Stomach (tissue), 9 donors: Measurements from ENCODE around the gene BCL2. TPM values are rescaled to one million over a fixed set of nuclear protein-coding genes. Genes with fewer than 3 reads are reported as not detected.

Source experiments
- DNase-seq, 2 donors: peaks; one replicate each; pipeline versions ENCODE4 v3.0.0 to v3.0.0-alpha.2; 2013 to 2019
- H3K27ac ChIP-seq, 5 donors: fragments of 200-600 bp in 4 of 5; sonication (generic) in 4 of 5; one replicate each; pipeline ENCODE4 v1.5.1; 2013 to 2019; ENCODE audit warnings: mild to moderate bottlenecking in 1 of 5, moderate library complexity in 1 of 5
- H3K27me3 ChIP-seq, 3 donors: fragments of 200-600 bp; sonication (generic); one replicate each; pipeline ENCODE4 v1.5.1; 2017 to 2019; ENCODE audit warnings: mixed run types in 1 of 3
- H3K36me3 ChIP-seq, 4 donors: fragments of 200-600 bp; sonication (generic); 1 replicate in 3 of 4; 2 replicates in 1 of 4; pipeline ENCODE4 v1.5.1; 2016 to 2019
- H3K4me1 ChIP-seq, 4 donors: fragments of 200-600 bp; sonication (generic); one replicate each; pipeline ENCODE4 v1.5.1; 2016 to 2019
- H3K4me3 ChIP-seq, 4 donors: fragments of 200-600 bp; sonication (generic) in 3 of 4; one replicate each; pipeline ENCODE4 v1.5.1; 2016 to 2019; ENCODE audit warnings: mild to moderate bottlenecking in 1 of 4
- H3K9me3 ChIP-seq, 4 donors: fragments of 200-600 bp; sonication (generic); one replicate each; pipeline ENCODE4 v1.5.1; 2016 to 2019
- CTCF ChIP-seq, 7 experiments: fragments of 450-650 bp in 4 of 7; fragments of 200-600 bp in 3 of 7; sonication (generic) in 3 of 7; IDR thresholded peaks; one replicate each; pipeline ENCODE4 v1.5.1; 2016 to 2019; ENCODE audit warnings: antibody characterized with exemption in 7 of 7, control low read depth in 2 of 7, mild to moderate bottlenecking in 1 of 7
- EP300 ChIP-seq: sonication (generic); formaldehyde crosslinking; IDR thresholded peaks from one replicate; pipeline ENCODE4 v1.6.1; 2017; ENCODE audit warnings: antibody characterized with exemption
- POLR2A ChIP-seq, 4 donors: fragments of 450-650 bp; IDR thresholded peaks; one replicate each; pipeline ENCODE4 v1.6.1; 2016; ENCODE audit warnings: antibody characterized with exemption in 4 of 4, control low read depth in 2 of 4, mild to moderate bottlenecking in 1 of 4, moderate library complexity in 1 of 4
- POLR2AphosphoS5 ChIP-seq, 3 donors: sonication (generic); formaldehyde crosslinking; IDR thresholded peaks; one replicate each; pipeline ENCODE4 v1.6.1; 2016; ENCODE audit warnings: antibody characterized with exemption in 3 of 3
- WGBS, 5 donors: extraction: QIAGEN DNeasy Blood & Tissue Kit in 3 of 5; methylation state at CpG; one replicate each; pipeline versions ENCODE4 v1.1.5 to v1.1.7; 2013 to 2018; 5-methylcytosine and 5-hydroxymethylcytosine counted together
- intact Hi-C: fragments of 100-400 bp; cut with DNase I; formaldehyde crosslinking; loops from one replicate; pipeline ENCODE4 v1.15.1; 2023; ENCODE audit warnings: low total_unique reads
- polyA plus RNA-seq, 3 donors: library from polyadenylated mRNA; stranded (reverse); fragments of 200-250 nt; gene quantifications; one replicate each; pipeline ENCODE4 v1.2.3, GENCODE V29; 2013
- total RNA-seq, 5 donors: library from RNA; depleted of rRNA; stranded (reverse); fragments of >200 nt; gene quantifications; one replicate each; pipeline versions ENCODE4 v1.1.0 to v1.2.3, GENCODE V29; 2014 to 2016
- donor health status: healthy with polysubstance abuse.
- donor health status: Bipolar disorder and iron deficiency.
- donor health status: healthy.

The BCL2 gene
- total and polyA plus RNA-seq, 8 donors: 1.5 to 53.9 (median 6.0) TPM

DNA sequence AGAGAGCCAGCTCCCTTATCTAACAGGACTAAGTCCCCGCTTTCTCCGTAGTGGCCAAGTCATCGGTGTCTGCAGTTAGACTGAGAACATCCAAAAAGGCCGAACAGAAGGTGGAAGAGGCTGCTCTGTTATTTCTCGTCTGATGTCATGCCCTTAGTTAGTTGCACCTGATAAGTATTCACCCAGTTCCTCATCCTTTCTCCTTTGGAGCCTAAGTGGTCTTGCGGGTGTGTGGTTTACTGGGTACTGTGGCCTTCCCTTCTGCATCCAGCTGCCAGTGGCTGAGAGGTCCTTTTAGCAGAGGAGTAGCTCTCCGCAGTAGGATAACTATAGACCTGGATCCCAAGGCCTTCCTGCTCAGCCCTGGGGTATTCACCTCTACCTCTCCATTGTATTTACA is 211.6 kb downstream of the BCL2 start:
- WGBS, 5 donors: 89 to 96% (median 92%) methylated on average over 7 of the region's 7 CpGs

DNA sequence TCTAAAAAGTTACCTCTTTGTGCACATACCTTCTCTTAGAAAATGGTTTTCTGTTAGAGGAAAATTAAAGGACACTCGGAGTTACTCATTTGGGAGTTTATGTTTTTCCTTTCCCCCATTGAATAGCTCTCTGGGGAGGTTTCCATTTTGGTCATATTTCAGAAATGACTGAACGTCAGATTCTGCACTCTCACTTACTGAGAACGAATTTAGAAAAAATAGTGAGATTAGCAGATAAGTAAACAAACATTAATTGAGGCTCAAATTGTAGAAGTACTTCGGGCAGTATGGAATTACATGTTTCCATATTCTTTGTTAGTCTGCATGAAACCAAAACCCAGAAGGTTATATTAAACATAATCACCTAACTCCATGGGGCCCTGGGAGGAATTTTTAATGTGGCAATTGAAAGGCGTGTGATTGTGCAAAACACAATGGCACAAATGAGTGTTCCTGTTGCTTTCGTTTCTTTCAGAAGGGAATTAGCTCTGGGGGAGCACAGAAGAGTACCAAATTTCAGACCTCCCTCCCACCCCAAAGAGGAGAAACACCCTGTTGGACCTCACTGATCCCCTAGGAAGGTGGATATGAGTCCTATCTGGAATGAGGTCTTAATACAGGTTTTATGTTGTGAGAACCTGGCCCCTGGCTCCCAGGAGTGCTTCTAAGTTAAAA is 212.3 kb downstream of the BCL2 start:
- no peak for TF ChIP-seq POLR2AphosphoS5 (IDR thresholded peaks at IDR 0.05)
- Histone ChIP-seq H3K4me1 (peaks cover 0 to 12% (median 5%) of the 10 kb centered on the region in 4 donors), H3K27ac (no peak overlapping the region), H3K4me3 (no peak overlapping the region), H3K9me3 (no peaks in the 10 kb centered on the region), H3K27me3 (no peaks in the 10 kb centered on the region), H3K36me3 (no peaks in the 10 kb centered on the region)
- no peak for DNase-seq
- intact Hi-C loops: no loop called here
- WGBS, 5 donors: 42 to 48% (median 47%) methylated on average over 6 of the region's 6 CpGs

More for the DNA sequence above, 211.6 kb downstream of the BCL2 start:
- no peak for DNase-seq
- Histone ChIP-seq H3K36me3 (no peaks in the 10 kb centered on the region), H3K27ac (no peak overlapping the region), H3K27me3 (no peaks in the 10 kb centered on the region), H3K4me1 (peaks cover 0 to 16% (median 7%) of the 10 kb centered on the region in 4 donors), H3K9me3 (no peaks in the 10 kb centered on the region), H3K4me3 (no peak overlapping the region)
- intact Hi-C loops: no loop called here
- TF ChIP-seq POLR2A (IDR thresholded peaks at IDR 0.05) (no peak), CTCF (IDR thresholded peaks at IDR 0.05) (no peak), EP300 (no peak), POLR2AphosphoS5 (IDR thresholded peaks at IDR 0.05) (no peak)

DNA sequence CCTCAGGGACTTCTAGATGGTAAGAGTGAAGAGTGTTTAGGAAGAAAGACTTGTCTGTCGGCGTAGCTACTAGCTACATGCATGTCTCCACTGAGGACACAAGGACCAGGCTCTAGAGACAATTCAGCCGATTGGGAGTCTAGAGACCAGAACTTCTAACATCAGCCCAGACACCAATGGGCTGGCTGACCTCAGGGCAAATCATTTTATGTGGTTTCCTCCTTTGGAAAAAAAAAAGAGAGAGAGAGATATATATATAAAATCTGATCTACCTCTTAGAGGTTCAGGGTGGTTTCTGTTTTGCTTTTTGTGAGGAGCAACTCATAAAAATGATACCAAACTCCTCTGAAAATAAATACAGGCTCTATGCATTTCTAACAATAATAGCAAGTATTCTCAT is 212.8 kb downstream of the BCL2 start:
- H3K27ac ChIP-seq: no peak overlapping the region
- whole genome bisulfite sequencing, 5 donors: 82 to 92% (median 89%) methylated on average over 3 of the region's 3 CpGs
- TF ChIP-seq POLR2AphosphoS5 (IDR thresholded peaks at IDR 0.05): no peak
- no peak for TF ChIP-seq CTCF (IDR thresholded peaks at IDR 0.05)
- TF ChIP-seq POLR2A (IDR thresholded peaks at IDR 0.05): no peak
- TF ChIP-seq EP300: no peak
- no peaks in the 10 kb centered on the region for H3K9me3 ChIP-seq
- intact Hi-C loops: no loop called here
- no peak overlapping the region for H3K4me3 ChIP-seq
- DNase-seq: no peak
- H3K27me3 ChIP-seq: no peaks in the 10 kb centered on the region
- H3K36me3 ChIP-seq: no peaks in the 10 kb centered on the region
- peaks cover 0 to 6% (median 2%) of the 10 kb centered on the region in 4 donors for H3K4me1 ChIP-seq

GRCh38 chr18:63105636-63106316 is 213.8 kb downstream of the BCL2 start:
- no peak for DNase-seq
- H3K36me3 ChIP-seq: no peaks in the 10 kb centered on the region
- H3K4me1 ChIP-seq: no peaks in the 10 kb centered on the region
- 93 to 97% (median 95%) methylated on average over 14 of the region's 14 CpGs for WGBS, 5 donors
- H3K4me3 ChIP-seq: no peak overlapping the region
- H3K27me3 ChIP-seq: no peaks in the 10 kb centered on the region
- intact Hi-C loops: no loop called here
- H3K27ac ChIP-seq: no peak overlapping the region
- TF ChIP-seq POLR2AphosphoS5 (IDR thresholded peaks at IDR 0.05): no peak
- TF ChIP-seq EP300: no peak
- no peak for TF ChIP-seq CTCF (IDR thresholded peaks at IDR 0.05)
- TF ChIP-seq POLR2A (IDR thresholded peaks at IDR 0.05): no peak
- no peaks in the 10 kb centered on the region for H3K9me3 ChIP-seq

DNA sequence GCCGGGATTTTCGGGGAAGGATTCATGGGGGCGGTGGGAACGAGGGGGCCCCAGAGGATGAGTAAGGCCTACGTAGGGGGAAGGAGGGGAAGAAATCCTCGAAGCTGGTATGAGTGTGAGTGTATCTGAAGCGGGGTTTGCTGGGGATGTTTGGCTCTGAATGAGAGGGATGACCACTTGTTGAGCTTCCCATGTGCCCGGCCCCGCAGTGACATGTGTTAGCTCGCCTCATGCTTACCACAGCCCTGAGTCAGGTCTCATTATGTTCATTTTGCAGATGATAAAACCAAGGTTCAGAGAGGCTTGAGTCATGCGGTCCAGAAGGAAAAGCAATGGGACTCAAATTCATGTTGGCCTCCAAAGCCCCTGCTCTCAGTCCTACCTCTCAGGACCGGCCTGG is 214.7 kb downstream of the BCL2 start:
- no peak overlapping the region for H3K27ac ChIP-seq
- no peak overlapping the region for H3K4me3 ChIP-seq
- H3K27me3 ChIP-seq: no peaks in the 10 kb centered on the region
- peaks cover 0 to 9% (median 3%) of the 10 kb centered on the region in 4 donors for H3K4me1 ChIP-seq
- TF ChIP-seq POLR2A (IDR thresholded peaks at IDR 0.05) (no peak), POLR2AphosphoS5 (IDR thresholded peaks at IDR 0.05) (no peak), EP300 (no peak), CTCF (IDR thresholded peaks at IDR 0.05) (no peak)
- no peaks in the 10 kb centered on the region for H3K36me3 ChIP-seq
- intact Hi-C loops: no loop called here
- WGBS, 5 donors: 93 to 97% (median 95%) methylated on average over 12 of the region's 12 CpGs
- no peaks in the 10 kb centered on the region for H3K9me3 ChIP-seq
- no peak for DNase-seq
